ENCODE data around the gene CTSZ. TPM values are rescaled to one million over a fixed set of nuclear protein-coding genes. Genes with fewer than 3 reads are reported as not detected.
A peak's percentile ranks its signal among the peaks of the same experiment; 100 is the strongest.

The CTSZ gene
- total and polyA plus RNA-seq, 10 of the 15 experiments (the other 5 are each of a cell fraction or from before 2014, with no cell fraction given) = 6.0 to 301 (median 154) TPM

- BruUV-seq (replicated peaks) = no TSS peak
- in situ Hi-C loops (cut with MboI) (no loop called here), intact Hi-C loops (cut with micrococcal nuclease; ENCODE audit: unreplicated experiment) (no loop called here)
- no peaks in the 10 kb centered on the region for H3K36me3 ChIP-seq (ENCODE audit: control insufficient read depth in 2 of 2, insufficient read depth in 2 of 2, low read length in 1 of 2)
- no peaks in the 10 kb centered on the region for H3K27me3 ChIP-seq (replicated peaks in 1 of 2; ENCODE audit: control insufficient read depth in 2 of 2, insufficient read depth in 2 of 2, low read length in 1 of 2)
- no peak overlapping the region for H3K4me3 ChIP-seq
- no peaks in the 10 kb centered on the region for H3K79me2 ChIP-seq (ENCODE audit: control insufficient read depth, insufficient read depth, low read length)
- ChIA-PET RAD21 (ENCODE audit: unreplicated experiment) (interaction anchor here (1.6 kb wide), 1 partner anchor 10 kb away, joined by 3 read pairs; no protein-coding TSS in a partner anchor), SMC1A (ENCODE audit: uncharacterized antibody, unreplicated experiment) (interaction anchor here (0.6 kb wide), 1 partner anchor 62 kb away, joined by 3 read pairs; no protein-coding TSS in a partner anchor), CTCF (no interaction called here), POLR2A (no interaction called here)
- peak; percentile 57; the same call in 1 of the 2 replicates for TF ChIP-seq RUNX3 (IDR thresholded peaks at IDR 0.05; ENCODE audit: low read length)
- TF ChIP-seq ZBTB40 (IDR thresholded peaks at IDR 0.05; ENCODE audit: borderline replicate concordance) = no peak
- TF ChIP-seq E2F8 (IDR thresholded peaks at IDR 0.05; ENCODE audit: low read depth, partially characterized antibody) = no peak
- no peak for TF ChIP-seq SMC3 (IDR thresholded peaks at IDR 0.05; ENCODE audit: borderline replicate concordance, low read length)
- TF ChIP-seq MYC (IDR thresholded peaks at IDR 0.05; ENCODE audit: insufficient read depth, insufficient read length, insufficient replicate concordance, low read length, severe bottlenecking) = no peak
- TF ChIP-seq NFYB (IDR thresholded peaks at IDR 0.05; ENCODE audit: insufficient read depth, low read depth, low read length) = no peak
- TF ChIP-seq PML (IDR thresholded peaks at IDR 0.05; ENCODE audit: low read length) = no peak
- TF ChIP-seq MLLT1 (IDR thresholded peaks at IDR 0.05) = no peak
- TF ChIP-seq IRF3 (IDR thresholded peaks at IDR 0.05) = no peak
- TF ChIP-seq SIN3A (IDR thresholded peaks at IDR 0.05; ENCODE audit: low read depth, low read length) = no peak
- TF ChIP-seq TCF12 (IDR thresholded peaks at IDR 0.05; ENCODE audit: low read depth, low read length) = no peak
- TF ChIP-seq MTA3 (IDR thresholded peaks at IDR 0.05; ENCODE audit: borderline replicate concordance, low read length) = no peak
- TF ChIP-seq POU2F2 (IDR thresholded peaks at IDR 0.05; ENCODE audit: borderline replicate concordance, low read depth, low read length) = peak; percentile 73; the same call in 1 of the 3 replicates
- TF ChIP-seq SPI1 (IDR thresholded peaks at IDR 0.05; ENCODE audit: borderline replicate concordance, insufficient read depth, low read depth, low read length) = peak; percentile 48
- 0 out of 2 replicates have a peak, but pooled peaks have one; percentile 12 for TF ChIP-seq YY1 (IDR thresholded peaks at IDR 0.05; ENCODE audit: low read depth, low read length)
- no peak overlapping the region for H3K9ac ChIP-seq (ENCODE audit: control insufficient read depth, insufficient read depth, low read length)
- DNase-seq (ENCODE audit: low read depth, low spot score) (no peak), FAIRE-seq (peak; percentile 38), ATAC-seq (peak; percentile 79)
- H3K4me2 ChIP-seq (ENCODE audit: control insufficient read depth, insufficient read depth) = peak overlapping the region; percentile 25; the same call in 1 of the 2 replicates
- H3K4me1 ChIP-seq (ENCODE audit: control insufficient read depth, insufficient read depth, low read length) = peaks cover 9% of the 10 kb centered on the region; the same call in 1 of the 2 replicates
- 0% methylated on average over 1 of the region's 1 CpG for WGBS (ENCODE audit: insufficient coverage, insufficient replicate concordance, low lambda C conversion rate, missing lambda C conversion rate)
- no peak overlapping the region for H3K27ac ChIP-seq (ENCODE audit: control insufficient read depth, insufficient read depth)
- no peaks in the 10 kb centered on the region; the same call in 1 of the 3 replicates for H3K9me3 ChIP-seq (replicated peaks; ENCODE audit: control insufficient read depth, insufficient read depth, low read length)
- H4K20me1 ChIP-seq (ENCODE audit: control insufficient read depth, insufficient read depth) = no peaks in the 10 kb centered on the region
- no peak overlapping the region for H2AFZ ChIP-seq (ENCODE audit: control insufficient read depth, low read depth, low read length)
Measured at GRCh38 chr20:58970146-58970545, 36.9 kb downstream of the CTSZ start.

All from GM12878 (cell line).